Left ventricle myocardium inferior (tissue), 1 donor: Measurements from ENCODE around the gene TRHDE. TPM values are rescaled to one million over a fixed set of nuclear protein-coding genes. Genes with fewer than 3 reads are reported as not detected.

Source experiments
- DNase-seq: peaks from one replicate; pipeline ENCODE4 v3.0.0-alpha.2; 2020
- H3K27ac ChIP-seq: fragments of 200-600 bp; replicated peaks from 2 replicates; pipeline ENCODE4 v1.8.0; 2021
- H3K27me3 ChIP-seq: fragments of 200-600 bp; 2 replicates; pipeline ENCODE4 v1.8.0; 2021; ENCODE audit warnings: low read depth
- H3K36me3 ChIP-seq: fragments of 200-600 bp; 2 replicates; pipeline ENCODE4 v1.8.0; 2021
- H3K4me1 ChIP-seq: fragments of 200-600 bp; 2 replicates; pipeline ENCODE4 v1.8.0; 2021
- H3K4me3 ChIP-seq: fragments of 200-600 bp; 2 replicates; pipeline ENCODE4 v1.8.0; 2021; ENCODE audit warnings: mild to moderate bottlenecking, moderate library complexity
- H3K9me3 ChIP-seq: fragments of 200-600 bp; replicated peaks from 2 replicates; pipeline ENCODE4 v1.8.0; 2021
- CTCF ChIP-seq: fragments of 200-600 bp; IDR thresholded peaks from 2 replicates; pipeline ENCODE4 v1.8.0; 2021; ENCODE audit warnings: antibody characterized with exemption, mild to moderate bottlenecking, borderline replicate concordance
- intact Hi-C: fragments of 100-400 bp; cut with micrococcal nuclease; formaldehyde crosslinking; loops from one replicate; pipeline ENCODE4 v1.11.0; 2022
- total RNA-seq: library from RNA; stranded (reverse); fragmentation: NEBNext Ultra II Directional; extraction: Animal tissue kit (Norgen Biotek cat#: 25700); gene quantifications from one replicate; pipeline ENCODE4 v1.2.1, GENCODE V29; 2021
- donor health status: DM: no; HTN: yes; CAD: no; lungs with severe emphysema.

TRHDE gene
- total RNA-seq, 1 donor from 2014 or later: 0.96 TPM

- Histone ChIP-seq H3K27ac (no peak overlapping the region), H3K36me3 (no peaks in the 10 kb centered on the region), H3K4me3 (no peak overlapping the region), H3K4me1 (no peaks in the 10 kb centered on the region), H3K9me3 (peaks cover 10% of the 10 kb centered on the region), H3K27me3 (no peaks in the 10 kb centered on the region)
- no peak for TF ChIP-seq CTCF
- DNase-seq: no peak
- intact Hi-C loops: no loop called here
Measured at GRCh38 chr12:72433298-72433697, 161.1 kb downstream of the TRHDE start.

GRCh38 chr12:72434999-72435398, 162.8 kb downstream of the TRHDE start:
- Histone ChIP-seq H3K27me3 (no peaks in the 10 kb centered on the region), H3K9me3 (peaks cover 8% of the 10 kb centered on the region), H3K27ac (no peak overlapping the region), H3K36me3 (no peaks in the 10 kb centered on the region), H3K4me1 (no peaks in the 10 kb centered on the region), H3K4me3 (no peak overlapping the region)
- intact Hi-C loops: no loop called here
- no peak for DNase-seq
- no peak for TF ChIP-seq CTCF

GRCh38 chr12:72442217-72442616, 170.0 kb downstream of the TRHDE start:
- no peak overlapping the region for H3K4me3 ChIP-seq
- H3K36me3 ChIP-seq: no peaks in the 10 kb centered on the region
- peaks cover 8% of the 10 kb centered on the region for H3K9me3 ChIP-seq
- no peaks in the 10 kb centered on the region for H3K27me3 ChIP-seq
- intact Hi-C loops: no loop called here
- TF ChIP-seq CTCF: no peak
- DNase-seq: no peak
- no peak overlapping the region for H3K27ac ChIP-seq
- no peaks in the 10 kb centered on the region for H3K4me1 ChIP-seq

GRCh38 chr12:72444125-72444524, 172.0 kb downstream of the TRHDE start:
- no peak for DNase-seq
- intact Hi-C loops: no loop called here
- TF ChIP-seq CTCF: no peak
- H3K4me1 ChIP-seq: no peaks in the 10 kb centered on the region
- H3K4me3 ChIP-seq: no peak overlapping the region
- peaks cover 4% of the 10 kb centered on the region for H3K9me3 ChIP-seq
- H3K27me3 ChIP-seq: no peaks in the 10 kb centered on the region
- no peak overlapping the region for H3K27ac ChIP-seq
- no peaks in the 10 kb centered on the region for H3K36me3 ChIP-seq

GRCh38 chr12:72444566-72444965, 172.4 kb downstream of the TRHDE start:
- intact Hi-C loops: no loop called here

More at GRCh38 chr12:72444566-72444965, 172.4 kb downstream of the TRHDE start:
- Histone ChIP-seq H3K27me3 (no peaks in the 10 kb centered on the region), H3K9me3 (peaks cover 2% of the 10 kb centered on the region), H3K4me3 (no peak overlapping the region), H3K27ac (no peak overlapping the region), H3K36me3 (no peaks in the 10 kb centered on the region), H3K4me1 (no peaks in the 10 kb centered on the region)
- no peak for DNase-seq
- no peak for TF ChIP-seq CTCF
